Stimulated activated CD4-positive, alpha-beta T cell treated with anti-CD3 and anti-CD28 coated beads, Interleukin-12 subunit alpha, Interleukin-12 subunit beta, amount 100 ng/mL, for 24 hours (primary cell): ENCODE data around the gene BRD3.
A peak's percentile ranks its signal among the peaks of the same experiment; 100 is the strongest.

Experiments
- DNase-seq, 2 experiments: peaks; one replicate each; pipeline ENCODE4 v3.0.0-alpha.2; 2020; ENCODE audit warnings: low read depth in 2 of 2

The BRD3 gene

DNA sequence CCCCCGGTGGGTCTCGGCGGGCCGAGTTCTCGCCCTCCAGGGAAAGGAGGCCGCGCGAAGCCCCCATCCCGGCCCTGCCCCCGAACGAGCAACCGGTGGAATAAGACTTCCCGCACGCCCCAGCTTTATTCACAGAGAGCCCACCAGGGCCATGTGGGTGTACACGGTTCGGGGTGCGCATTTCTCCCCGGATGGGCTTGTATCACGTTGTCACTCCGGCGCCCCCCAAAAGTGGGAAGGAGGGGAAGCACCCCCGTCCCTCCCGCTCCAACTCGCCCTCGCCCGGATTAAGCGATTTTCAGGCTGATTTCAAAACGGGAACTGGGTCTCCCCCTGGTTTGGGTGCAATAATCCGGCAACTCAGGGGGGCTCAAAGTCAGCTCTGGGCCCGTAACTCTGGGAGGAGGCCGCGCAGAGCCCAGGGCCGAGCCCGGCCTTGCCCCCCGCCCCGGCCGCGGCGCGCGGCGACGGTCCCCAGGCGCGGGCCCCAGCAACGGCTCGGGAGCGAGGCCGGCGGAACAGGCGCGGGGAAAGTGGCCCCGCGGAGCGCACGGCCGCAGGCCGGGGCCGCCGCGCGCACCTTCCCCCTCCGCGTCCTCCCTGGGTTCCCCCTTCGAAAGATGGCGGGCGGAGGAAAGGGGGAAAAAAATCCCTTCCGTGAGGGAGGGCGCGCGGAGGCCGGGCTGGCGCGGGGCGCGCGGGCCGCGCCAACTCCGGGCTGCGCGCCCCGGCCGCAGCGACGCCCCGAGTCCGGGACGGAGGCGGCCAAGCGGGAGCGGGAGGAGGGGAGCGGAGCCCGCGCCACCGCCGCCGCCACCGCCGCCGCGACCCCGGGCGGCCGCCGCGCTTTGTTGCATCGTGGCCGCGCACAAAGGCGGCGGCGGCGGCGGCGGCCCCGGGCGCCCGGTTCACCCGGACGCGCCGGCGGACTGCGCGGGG, 644 bp downstream of the BRD3 start:
- no peak for DNase-seq

DNA sequence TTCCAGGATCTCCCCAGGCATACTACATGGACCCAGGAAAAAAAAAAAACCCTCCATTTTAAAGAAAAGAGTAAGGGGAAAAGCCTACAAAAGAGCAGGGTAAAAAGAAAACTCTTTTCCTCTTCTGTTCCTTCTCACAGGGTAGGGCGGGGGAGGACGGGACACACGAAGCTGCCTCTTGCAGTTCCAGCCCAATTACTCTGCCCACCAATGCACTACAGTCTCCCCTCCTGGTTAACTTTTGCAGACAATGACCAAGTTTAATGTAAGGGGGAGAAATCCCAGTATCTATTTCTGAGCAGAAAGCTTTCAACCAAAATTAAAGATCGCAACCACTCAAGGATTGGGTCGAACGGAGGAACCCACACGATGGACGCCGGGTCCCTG, 1.3 kb downstream of the BRD3 start:
- no peak for DNase-seq

DNA sequence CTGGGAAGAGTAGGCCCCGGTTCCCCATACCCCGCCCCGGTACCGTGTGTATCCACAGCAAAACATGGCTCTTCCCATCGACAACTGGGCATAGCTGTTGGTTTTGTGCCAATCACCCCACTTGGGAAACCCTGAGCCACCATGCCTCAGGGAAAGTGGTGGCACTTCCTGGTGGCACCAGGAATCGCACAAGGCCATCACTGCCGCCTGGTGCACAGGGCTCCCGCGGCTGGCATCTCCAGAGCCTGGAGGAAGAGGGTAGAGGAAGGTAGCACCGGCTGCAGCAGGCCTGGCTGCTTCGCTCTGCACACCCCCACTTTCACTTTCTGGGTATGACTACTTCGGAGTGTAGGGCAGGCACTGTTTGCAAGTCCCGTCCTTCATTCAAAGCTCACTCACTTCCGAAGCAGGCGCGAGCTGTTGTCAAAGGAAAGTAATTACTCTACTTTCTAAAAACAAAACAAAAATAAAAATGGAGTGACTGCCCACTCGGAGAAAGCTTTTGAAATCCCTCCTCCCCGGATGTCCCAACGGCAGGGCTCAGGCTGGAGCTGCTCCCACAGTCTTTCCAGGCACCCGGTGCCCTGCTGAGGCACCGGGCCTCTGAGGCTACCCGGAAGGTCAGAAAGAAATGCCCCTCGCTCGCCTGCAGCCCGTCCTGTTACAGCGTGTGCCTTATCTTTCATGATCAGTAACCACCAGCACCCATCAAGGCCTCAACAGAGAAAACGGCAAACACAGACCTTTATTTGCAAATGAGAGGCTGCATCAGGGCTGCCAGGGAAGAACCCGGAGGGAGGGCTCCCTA, 2.0 kb downstream of the BRD3 start:
- peak; percentile 50 to 55 for DNase-seq

DNA sequence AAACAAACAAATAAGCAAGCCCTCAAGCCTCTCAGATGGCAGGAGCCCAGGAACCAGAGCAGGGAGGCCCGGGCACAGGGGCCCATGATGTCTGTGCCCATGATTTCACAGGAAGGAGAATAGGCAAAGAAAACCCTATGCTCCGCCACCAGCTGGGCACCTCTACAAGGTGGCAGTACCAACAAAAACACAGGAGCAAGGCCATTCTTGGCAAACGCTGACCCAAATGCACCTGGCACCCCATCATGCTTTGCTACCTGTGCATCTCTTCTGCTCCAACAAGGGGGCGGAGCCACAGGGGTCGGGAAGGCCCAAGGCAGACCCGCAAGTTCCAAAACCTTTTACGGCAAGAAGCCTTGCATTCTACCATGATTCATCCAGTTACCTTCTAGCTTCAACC, 3.1 kb downstream of the BRD3 start:
- no peak for DNase-seq

DNA sequence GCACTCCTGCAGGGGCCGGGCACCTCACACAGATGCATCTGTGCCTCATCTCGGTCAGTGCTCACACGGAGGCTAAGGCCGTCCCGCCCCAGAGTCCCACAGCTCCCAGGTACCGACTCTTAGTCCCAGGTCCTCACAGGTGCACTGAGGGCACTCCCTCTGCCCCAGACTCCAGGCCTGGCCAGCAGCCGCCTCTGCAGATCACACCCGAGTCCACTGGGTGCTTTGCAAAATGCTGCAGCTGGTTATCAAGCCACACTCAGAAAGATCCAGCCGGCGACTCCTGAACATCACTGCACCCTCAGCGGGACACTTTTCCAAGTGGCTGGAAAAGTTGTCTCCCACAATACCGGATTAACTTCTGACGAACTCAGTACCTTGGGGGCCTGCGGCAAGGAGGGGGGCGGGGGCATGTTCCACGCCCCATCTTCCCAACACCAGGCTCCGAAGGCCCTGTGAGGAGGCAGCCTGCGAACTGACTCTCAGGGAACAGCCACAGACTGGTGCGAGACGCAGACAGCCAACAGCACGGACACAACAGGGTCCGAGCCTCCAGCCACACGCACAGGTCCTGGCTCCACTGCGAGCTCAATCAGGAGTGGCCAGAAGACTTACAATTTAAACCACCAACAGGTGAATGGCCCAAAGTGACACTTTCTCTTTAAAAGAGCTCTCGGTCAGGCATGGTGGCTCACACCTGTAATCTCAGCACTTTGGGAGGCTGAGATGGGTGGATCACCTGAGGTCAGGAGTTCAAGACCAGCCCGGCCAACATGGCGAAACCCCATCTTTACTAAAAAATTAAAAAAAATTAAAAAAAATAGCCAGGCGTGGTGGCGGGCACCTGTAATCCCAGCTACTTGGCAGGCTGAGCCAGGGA, 4.0 kb downstream of the BRD3 start:
- no peak for DNase-seq

DNA sequence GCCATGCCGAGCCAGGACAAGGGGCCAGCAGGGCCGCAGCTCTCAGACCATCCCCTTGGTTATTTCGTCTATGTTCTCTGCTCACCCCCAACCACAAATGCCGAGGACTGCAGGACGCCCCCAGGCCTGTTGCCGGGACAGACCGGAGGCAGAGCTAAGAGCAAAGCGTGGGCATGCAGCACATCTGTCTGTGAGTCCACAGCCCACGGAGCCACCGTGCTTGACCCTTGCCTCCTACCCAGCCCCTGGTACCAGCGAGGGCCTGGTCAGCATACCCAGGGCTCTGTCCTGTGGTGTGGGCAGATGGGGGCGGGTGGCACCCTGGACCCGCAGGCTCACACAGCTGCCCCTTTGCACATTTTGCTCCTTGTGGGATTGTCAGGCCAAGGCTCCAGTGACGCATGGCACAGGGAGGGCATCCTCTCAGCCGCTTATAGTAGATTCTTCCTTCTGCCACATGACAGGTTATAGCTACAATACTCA, 4.7 kb downstream of the BRD3 start:
- DNase-seq = no peak

DNA sequence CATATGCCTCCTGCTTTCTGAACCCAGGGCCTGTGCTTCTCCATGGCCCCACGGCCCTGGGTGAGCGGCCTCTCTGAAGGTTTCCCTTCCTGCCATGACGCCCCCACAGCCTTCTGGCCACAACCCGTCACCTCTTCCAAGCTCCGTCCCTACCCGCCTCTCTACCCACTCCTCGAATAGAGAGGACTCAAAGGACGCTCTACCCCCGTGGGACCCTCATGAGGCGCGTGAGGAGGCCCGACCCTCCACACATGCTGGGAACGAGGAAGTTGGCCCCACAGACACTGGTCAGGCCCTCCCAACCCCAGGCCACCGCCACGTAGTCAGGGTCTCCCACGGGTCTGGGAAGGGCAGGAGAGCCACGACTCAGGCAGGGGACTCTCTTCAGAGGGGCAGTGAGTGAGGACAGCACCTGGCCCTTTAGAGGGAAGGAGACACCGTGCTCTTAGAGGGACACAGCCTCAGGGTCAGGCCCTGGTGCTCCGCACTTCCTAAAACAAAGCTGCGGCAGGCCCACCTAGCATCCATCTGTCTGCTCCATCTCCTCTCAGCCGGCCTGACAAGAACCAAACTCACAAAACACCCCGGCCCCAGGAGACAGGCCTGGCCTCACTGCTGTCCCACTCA, 5.3 kb downstream of the BRD3 start:
- DNase-seq = no peak

DNA sequence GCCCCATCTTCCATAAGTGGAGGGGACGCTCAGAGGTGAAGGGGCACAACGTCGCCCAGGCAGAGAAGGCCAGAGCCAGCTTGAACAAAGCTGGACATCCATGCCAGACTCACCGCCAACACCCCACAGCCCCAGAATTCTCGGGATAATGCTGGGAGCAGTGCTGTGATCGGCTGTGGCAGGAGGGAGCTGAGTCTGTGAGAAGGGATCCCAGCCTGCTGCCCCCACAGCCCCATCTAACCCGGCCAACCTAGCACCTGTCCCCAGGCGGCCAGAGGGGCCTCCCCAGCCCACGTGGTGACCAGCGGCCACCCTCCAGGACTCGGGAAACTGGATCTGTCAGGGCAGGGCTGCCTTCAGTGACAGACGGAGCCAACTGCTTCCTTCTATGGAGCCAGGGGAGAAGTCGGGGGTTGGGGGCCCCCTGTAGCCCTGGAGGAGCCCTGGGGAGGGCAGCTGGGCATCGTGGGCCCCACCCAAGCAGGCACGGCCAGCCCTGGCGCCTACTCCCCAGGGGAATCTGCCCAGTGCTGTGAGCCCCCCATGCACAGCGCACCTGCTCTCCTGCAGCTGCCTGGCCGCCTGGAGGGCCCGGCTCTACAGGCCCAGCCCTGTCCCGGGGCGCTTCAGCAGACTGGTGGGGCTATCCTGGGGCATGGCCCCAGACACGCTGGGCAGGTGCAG, 6.0 kb downstream of the BRD3 start:
- no peak for DNase-seq

DNA sequence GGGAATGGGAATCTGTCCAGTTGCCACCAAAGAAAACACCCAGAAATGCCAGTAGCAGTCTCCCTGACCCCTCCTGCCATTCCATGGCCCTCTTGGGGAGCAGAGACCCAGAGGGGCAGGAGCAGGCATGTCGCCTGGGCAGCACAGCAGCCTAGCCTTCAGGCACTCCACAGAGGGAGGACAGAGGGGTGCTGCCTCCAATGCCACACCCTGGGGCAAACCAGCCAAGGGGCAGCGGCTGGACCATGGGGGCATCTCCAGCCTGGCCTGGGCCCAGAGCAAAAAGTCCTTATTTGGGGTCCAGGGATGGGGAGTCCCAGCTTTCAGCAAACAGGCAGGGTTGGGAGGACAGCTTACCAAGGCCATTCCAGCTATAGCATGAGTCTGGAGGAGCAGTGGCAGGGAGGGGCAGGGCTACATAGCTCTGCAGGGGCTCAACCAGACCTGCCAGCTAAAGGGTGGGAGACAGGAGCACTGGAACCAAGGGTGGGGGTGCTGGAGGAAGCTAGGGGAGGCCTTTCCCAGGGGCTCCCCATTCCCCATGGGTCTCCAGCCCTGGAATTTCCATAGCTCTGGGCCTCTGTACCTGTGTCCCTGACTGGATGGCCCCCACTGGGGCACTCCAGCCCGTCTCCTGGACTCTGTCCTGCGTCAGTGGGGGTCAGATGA, 6.7 kb downstream of the BRD3 start:
- DNase-seq = no peak

DNA sequence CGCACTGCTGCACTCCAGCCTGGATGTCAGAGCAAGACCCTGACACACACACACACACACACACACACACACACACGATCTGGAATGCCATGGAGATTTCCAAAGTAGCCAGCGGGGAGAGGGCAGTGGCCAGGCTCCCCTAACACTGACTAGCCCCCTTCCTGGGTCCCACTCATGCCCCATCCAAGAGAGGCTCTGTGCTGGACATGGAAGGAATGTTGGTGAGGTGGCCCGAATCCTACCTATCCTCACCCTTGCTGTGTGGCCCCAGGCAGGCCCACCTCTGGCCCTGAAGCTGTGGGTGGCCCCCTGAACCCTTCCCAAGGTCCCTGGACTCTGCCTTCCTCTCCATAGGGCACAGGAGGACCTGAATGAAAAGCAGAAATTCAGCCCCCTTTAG, 7.3 kb downstream of the BRD3 start:
- no peak for DNase-seq

DNA sequence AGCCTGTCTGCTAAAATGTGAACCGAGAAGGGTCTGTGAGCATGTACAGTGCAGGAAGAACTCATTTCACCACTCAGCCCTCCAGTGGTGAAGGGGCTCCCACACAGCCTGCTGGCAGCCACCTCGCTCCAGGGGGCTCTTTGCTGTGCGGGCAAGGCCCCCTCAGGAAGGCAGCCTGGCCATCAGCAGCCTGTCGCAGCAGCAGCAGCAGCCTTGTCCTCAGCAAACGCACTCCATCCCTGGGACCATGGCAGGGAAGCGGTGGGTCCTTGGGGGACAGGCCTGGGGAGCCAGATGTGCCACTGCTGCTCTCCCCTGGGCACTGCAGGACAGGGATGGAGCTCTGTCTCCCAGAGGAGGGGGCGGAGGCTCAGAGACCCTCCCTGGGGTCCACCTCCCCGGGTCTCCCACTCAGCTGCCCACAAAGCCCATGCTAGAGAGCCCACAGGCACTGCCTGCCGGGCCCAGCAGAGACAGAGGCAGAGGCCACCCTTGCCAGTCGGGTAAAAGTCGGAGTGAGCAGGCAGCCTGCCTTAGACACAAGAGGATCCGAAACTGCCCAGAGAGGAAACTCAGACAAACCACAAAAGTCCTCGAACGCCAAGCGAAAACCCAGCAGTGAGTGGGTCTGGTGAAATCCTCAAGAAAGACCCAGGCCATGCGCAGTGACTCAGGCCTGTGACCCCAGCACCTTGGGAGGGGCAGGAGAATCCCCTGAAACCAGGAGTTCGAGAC, 8.0 kb downstream of the BRD3 start:
- no peak for DNase-seq

DNA sequence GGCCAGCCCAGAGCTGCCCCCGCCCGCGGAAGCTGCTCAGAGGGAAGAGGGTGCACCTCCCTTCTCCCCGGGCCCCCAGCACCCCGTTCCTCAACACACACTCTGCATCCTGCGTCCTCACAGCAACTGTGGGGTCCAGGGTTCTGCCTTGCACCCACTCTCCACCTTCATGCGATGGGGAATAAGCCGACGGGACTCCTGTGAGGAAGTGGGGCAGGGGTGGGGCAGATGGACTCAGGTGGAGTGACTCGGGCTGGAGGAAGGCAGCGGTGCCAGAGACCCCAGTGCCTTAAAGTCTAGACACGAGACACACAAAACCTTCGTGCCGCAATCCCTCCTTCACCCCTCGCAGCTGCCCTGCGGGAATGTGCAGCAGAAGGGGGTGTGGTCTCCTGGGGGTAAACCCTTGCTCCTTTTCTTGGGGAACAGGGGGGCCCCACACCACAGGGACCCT, 8.6 kb downstream of the BRD3 start:
- no peak for DNase-seq

DNA sequence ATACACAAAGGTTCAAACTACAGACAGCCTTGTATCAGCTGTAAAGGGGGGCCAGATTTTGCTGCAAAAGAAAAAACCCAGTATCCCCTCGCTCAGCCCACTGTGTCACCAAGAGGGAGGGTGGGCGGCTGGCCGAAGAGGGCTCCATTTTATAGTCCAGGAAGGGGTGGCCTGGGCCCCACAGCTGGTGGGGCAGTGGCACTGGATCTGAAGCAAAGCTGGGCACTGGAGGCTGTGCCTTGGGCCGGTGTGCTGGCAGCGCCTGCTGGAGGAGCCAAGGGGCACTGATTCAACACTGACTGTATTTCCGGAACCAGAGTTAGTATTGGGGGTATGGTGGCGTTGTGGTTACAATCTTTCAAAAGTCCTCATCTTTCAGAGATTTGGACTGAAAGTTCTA, 9.1 kb downstream of the BRD3 start:
- no peak for DNase-seq

DNA sequence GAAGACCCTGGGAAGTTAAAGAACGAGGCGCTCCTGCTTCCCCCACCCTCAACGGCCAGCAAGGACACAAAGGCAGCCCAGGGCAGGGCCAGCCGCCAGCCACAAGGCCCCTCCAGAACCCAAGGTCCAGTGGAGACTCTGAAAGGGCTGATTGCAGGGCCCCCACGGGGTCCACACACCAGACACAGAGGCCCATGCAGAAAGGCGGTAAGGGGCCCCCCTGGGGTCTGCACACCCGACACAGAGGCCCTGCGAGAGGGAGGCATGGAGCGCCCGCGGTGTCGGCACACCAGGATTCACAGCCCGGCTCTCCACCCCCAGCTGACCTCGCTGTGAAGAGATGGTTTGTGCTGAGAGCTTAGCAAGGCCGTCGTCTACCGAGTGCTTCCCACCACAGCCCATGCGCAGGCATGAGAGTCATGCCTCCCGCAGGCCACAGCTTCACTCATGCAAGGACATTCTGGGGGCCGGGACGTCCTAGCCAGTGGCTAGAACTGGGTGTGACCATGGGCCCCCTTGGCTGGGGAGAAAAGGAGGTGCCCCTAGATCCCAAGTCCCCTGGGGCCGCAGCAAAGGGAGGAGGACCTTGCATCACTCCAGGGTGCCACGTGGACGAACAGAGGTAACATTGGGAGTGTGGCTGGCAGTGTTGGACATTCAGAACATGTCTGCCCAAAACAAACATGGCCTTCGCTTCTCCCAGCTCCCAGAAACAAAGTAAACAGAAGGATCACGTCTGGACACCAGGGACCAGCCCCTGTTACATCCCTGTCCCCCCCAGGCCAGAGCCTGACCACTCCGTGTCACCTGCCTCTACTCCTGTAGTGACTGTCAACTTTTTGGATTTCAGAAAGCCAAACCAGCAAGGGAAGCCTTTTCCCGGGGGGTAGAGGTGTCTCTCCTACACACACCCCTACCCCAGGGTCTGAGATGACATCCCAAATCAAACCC, 9.8 kb downstream of the BRD3 start:
- no peak for DNase-seq

DNA sequence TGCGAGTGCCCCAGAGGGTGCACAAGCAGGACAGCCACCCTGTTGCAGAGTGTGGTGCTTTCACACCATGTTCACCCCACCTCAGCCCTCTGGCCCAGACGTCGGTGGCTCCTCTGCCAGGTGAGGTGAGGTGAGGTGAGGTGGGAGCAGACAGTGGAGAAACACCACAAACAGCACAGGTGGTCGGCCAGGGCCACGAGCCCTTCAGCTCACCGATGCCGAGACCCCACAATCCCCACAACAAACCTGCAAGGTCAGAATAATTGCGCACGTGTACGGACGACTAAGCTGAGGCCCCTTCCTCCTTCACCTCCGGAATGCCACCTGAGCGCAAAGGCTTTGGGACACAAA, 10.5 kb downstream of the BRD3 start:
- DNase-seq = no peak

DNA sequence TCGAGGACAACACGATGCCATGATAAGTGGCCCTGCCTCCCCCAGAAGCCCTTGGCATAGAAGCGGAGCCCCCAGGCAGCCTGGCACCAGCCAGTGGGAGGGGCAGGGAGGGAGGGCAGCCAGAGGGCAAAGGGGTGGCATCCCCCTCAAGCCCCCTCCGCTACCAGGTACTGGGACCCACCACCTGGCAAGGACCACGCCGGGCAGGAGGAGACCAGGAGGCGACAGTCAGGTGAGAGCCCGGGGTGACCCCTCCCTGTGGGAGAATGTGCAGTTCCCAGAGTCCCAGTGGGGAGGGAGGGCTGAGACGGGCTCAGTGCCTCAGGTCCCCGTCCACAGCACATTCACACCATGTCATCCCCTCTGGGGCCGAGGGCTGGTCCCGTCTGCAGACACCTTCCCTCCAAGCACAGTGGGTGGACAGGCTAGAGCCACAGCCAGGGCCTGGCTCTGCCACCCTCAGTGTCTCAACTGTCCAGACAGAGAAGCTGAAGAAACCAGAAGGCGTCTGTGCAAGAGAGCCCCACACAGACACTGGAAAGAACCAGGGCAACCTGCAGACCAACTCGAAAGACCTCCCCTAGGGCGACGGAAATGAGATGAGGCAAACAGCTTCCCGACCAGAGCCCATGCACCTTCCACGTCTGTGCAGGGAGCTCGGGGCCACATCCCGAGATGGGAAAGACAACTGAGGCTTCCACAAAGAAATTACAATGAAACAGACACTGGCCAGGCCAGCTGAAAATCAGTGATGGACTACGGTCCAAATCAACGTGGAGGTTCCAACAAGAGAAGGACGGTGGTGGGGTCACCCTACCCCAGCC, 11.1 kb downstream of the BRD3 start:
- no peak for DNase-seq

DNA sequence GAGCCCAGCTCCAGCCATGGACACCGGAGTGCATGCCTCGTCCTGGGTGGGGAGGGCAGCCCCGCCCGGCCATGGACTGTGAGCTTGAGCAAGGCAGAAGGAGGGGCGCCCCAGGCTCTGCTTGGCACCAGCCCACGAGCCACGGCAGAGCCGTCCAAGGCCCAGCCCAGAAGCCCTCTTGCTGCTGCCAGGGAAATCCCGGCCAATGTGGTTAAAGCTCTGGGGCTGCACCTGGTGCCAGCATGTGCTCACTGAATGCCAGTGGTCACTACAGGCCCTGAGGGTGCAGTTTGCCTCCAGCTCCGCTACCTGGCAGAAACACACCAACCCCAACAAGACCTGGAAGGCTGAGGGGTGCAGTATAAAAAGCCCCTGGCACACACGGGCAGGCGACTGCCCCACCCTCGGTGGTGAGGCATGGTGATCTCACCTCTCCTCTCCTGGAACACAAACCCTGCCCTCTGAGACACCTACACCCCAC, 11.8 kb downstream of the BRD3 start:
- DNase-seq = no peak
